Measurements from ENCODE around the gene TRMT11. TPM values are rescaled to one million over a fixed set of nuclear protein-coding genes. Genes with fewer than 3 reads are reported as not detected.

Gene TRMT11
- total and polyA plus RNA-seq, 2 of the 13 experiments (the other 11 are each of a cell fraction or from before 2014, with no cell fraction given) = 42.2 to 81.9 TPM

DNA sequence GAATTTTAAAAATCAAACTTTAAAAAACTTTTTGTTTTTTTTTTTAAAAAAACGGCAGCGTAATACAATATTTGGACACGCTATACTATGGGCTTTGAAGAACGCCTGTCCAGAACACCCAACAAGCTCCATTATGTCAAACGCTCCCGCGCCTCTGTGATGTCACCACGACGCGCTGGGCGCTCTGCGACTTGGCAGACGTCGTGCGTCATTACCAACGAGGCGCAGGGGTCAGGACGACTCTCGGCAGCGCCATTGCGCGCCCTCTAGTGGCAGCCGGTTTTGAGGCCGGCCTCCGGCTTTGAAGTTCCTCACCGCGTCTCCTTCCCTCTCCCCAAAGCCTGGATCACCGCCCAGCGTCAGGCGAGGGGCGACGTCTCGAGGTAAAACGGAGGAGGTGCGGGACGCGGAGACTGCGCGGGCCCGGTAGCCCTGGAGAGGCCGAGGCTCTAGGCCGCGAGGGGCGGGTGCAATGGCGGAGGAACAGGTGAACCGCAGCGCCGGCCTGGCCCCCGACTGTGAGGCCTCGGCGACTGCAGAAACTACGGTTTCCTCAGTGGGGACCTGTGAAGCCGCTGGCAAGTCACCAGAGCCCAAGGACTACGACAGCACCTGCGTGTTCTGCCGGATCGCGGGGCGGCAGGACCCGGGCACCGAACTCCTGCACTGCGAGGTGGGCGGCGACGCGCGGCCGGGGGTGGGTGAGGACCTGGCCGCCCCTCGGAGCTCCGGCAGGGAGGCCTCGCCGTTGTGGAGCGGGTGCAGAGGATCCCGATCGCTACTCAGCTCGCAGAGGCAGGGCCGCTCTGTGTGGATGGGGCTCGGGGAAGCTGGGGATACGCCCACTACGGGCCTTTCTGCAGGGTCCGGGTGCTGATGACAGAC is 29.6 kb upstream of the TRMT11 start, which contains the start of gene HINT3 (continued):
- TF ChIP-seq, protein P1, sequence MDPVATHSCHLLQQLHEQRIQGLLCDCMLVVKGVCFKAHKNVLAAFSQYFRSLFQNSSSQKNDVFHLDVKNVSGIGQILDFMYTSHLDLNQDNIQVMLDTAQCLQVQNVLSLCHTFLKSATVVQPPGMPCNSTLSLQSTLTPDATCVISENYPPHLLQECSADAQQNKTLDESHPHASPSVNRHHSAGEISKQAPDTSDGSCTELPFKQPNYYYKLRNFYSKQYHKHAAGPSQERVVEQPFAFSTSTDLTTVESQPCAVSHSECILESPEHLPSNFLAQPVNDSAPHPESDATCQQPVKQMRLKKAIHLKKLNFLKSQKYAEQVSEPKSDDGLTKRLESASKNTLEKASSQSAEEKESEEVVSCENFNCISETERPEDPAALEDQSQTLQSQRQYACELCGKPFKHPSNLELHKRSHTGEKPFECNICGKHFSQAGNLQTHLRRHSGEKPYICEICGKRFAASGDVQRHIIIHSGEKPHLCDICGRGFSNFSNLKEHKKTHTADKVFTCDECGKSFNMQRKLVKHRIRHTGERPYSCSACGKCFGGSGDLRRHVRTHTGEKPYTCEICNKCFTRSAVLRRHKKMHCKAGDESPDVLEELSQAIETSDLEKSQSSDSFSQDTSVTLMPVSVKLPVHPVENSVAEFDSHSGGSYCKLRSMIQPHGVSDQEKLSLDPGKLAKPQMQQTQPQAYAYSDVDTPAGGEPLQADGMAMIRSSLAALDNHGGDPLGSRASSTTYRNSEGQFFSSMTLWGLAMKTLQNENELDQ (CRISPR knock-in tag; IDR thresholded peaks at IDR 0.05; ENCODE audit: borderline replicate concordance) = peak; percentile 83; the same call in 1 of the 2 replicates
- no peak for TF ChIP-seq SKIL (CRISPR knock-in tag; IDR thresholded peaks at IDR 0.05; ENCODE audit: borderline replicate concordance)
- TF ChIP-seq, protein P2, sequence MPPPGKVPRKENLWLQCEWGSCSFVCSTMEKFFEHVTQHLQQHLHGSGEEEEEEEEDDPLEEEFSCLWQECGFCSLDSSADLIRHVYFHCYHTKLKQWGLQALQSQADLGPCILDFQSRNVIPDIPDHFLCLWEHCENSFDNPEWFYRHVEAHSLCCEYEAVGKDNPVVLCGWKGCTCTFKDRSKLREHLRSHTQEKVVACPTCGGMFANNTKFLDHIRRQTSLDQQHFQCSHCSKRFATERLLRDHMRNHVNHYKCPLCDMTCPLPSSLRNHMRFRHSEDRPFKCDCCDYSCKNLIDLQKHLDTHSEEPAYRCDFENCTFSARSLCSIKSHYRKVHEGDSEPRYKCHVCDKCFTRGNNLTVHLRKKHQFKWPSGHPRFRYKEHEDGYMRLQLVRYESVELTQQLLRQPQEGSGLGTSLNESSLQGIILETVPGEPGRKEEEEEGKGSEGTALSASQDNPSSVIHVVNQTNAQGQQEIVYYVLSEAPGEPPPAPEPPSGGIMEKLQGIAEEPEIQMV (CRISPR knock-in tag; IDR thresholded peaks at IDR 0.05; ENCODE audit: low read depth) = peak; percentile 58; the same call in 1 of the 2 replicates
- TF ChIP-seq ZNF20 (CRISPR knock-in tag; IDR thresholded peaks at IDR 0.05) = 0 out of 2 replicates have a peak, but pooled peaks have one; percentile 45
- TF ChIP-seq ZGPAT (CRISPR knock-in tag; IDR thresholded peaks at IDR 0.05) = peak; percentile 99
- TF ChIP-seq, protein P3, sequence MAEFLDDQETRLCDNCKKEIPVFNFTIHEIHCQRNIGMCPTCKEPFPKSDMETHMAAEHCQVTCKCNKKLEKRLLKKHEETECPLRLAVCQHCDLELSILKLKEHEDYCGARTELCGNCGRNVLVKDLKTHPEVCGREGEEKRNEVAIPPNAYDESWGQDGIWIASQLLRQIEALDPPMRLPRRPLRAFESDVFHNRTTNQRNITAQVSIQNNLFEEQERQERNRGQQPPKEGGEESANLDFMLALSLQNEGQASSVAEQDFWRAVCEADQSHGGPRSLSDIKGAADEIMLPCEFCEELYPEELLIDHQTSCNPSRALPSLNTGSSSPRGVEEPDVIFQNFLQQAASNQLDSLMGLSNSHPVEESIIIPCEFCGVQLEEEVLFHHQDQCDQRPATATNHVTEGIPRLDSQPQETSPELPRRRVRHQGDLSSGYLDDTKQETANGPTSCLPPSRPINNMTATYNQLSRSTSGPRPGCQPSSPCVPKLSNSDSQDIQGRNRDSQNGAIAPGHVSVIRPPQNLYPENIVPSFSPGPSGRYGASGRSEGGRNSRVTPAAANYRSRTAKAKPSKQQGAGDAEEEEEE (CRISPR knock-in tag; IDR thresholded peaks at IDR 0.05; ENCODE audit: borderline replicate concordance) = peak; percentile 85; the same call in 1 of the 2 replicates
- TF ChIP-seq, protein P4, sequence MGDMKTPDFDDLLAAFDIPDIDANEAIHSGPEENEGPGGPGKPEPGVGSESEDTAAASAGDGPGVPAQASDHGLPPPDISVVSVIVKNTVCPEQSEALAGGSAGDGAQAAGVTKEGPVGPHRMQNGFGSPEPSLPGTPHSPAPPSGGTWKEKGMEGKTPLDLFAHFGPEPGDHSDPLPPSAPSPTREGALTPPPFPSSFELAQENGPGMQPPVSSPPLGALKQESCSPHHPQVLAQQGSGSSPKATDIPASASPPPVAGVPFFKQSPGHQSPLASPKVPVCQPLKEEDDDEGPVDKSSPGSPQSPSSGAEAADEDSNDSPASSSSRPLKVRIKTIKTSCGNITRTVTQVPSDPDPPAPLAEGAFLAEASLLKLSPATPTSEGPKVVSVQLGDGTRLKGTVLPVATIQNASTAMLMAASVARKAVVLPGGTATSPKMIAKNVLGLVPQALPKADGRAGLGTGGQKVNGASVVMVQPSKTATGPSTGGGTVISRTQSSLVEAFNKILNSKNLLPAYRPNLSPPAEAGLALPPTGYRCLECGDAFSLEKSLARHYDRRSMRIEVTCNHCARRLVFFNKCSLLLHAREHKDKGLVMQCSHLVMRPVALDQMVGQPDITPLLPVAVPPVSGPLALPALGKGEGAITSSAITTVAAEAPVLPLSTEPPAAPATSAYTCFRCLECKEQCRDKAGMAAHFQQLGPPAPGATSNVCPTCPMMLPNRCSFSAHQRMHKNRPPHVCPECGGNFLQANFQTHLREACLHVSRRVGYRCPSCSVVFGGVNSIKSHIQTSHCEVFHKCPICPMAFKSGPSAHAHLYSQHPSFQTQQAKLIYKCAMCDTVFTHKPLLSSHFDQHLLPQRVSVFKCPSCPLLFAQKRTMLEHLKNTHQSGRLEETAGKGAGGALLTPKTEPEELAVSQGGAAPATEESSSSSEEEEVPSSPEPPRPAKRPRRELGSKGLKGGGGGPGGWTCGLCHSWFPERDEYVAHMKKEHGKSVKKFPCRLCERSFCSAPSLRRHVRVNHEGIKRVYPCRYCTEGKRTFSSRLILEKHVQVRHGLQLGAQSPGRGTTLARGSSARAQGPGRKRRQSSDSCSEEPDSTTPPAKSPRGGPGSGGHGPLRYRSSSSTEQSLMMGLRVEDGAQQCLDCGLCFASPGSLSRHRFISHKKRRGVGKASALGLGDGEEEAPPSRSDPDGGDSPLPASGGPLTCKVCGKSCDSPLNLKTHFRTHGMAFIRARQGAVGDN (CRISPR knock-in tag; IDR thresholded peaks at IDR 0.05) = peak; percentile 98
- peak; percentile 88 for TF ChIP-seq ELF3 (CRISPR knock-in tag; IDR thresholded peaks at IDR 0.05)
- TF ChIP-seq ZFY (CRISPR knock-in tag; IDR thresholded peaks at IDR 0.05) = peak; percentile 99
- TF ChIP-seq ZBTB25 (CRISPR knock-in tag; IDR thresholded peaks at IDR 0.05) = peak; percentile 90
- TF ChIP-seq ARNTL (CRISPR knock-in tag; IDR thresholded peaks at IDR 0.05) = peak; percentile 65

All from HepG2 (cell line).